ENCODE results near the gene ITPKB.

The ITPKB gene

DNA sequence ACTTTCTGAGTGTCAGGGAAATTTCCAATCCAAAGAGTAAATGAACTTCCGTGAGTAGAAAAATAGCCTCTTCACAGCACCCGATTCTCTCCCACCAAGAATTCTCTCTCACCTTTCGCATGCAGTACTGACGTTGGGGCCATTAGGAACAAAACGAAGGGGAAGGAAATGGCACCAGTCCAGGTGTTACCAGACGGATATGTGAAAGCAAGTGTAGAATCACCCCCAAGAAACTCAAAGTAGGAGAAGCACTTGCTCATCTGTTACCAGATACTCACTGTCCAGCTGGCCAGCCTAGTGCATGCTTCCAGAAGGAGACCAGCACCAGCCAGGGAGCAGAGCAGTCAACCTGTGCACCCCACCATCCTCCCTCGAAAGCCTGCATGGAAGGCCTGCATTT lies 55.1 kb downstream of the ITPKB start:
- Histone ChIP-seq H3K79me1 (ENCODE audit: low read depth, low read length) (peaks cover 2% of the 10 kb centered on the region), H3K14ac (ENCODE audit: low read length) (no peak overlapping the region), H2BK12ac (ENCODE audit: low read length) (no peak overlapping the region), H3K4ac (ENCODE audit: low read length) (no peak overlapping the region), H3K27ac (replicated peaks; ENCODE audit: low read length) (no peak overlapping the region), H3K9ac (ENCODE audit: low read depth, low read length, poor library complexity) (no peak overlapping the region), H2BK5ac (ENCODE audit: low read length) (no peak overlapping the region), H3K4me1 (ENCODE audit: control insufficient read depth in 2 of 2, insufficient read depth in 1 of 2, low read depth in 1 of 2, low read length in 2 of 2) (peaks cover 19 to 30% of the 10 kb centered on the region in 2 donors), H3K27me3 (ENCODE audit: control insufficient read depth in 3 of 3, insufficient read depth in 3 of 3, low read depth in 1 of 3, low read length in 3 of 3) (no peaks in the 10 kb centered on the region), H3K23ac (ENCODE audit: low read depth, low read length, poor library complexity) (no peak overlapping the region), H4K91ac (ENCODE audit: low read depth, low read length, poor library complexity) (no peak overlapping the region), H2BK120ac (ENCODE audit: low read depth, low read length) (no peak overlapping the region), H3K18ac (ENCODE audit: low read length) (no peak overlapping the region), H2AK5ac (ENCODE audit: low read depth, low read length) (no peak overlapping the region), H3K9me3 (replicated peaks in 1 of 2; ENCODE audit: control insufficient read depth in 2 of 2, insufficient read depth in 1 of 2, low read depth in 1 of 2, low read length in 2 of 2) (no peaks in the 10 kb centered on the region), H2BK15ac (ENCODE audit: low read length) (no peak overlapping the region), H3K4me3 (ENCODE audit: low read length in 2 of 2) (no peak overlapping the region), H4K8ac (ENCODE audit: low read depth, low read length) (no peak overlapping the region), H2AFZ (ENCODE audit: low read length) (no peak overlapping the region), H3K36me3 (replicated peaks in 1 of 2; ENCODE audit: control insufficient read depth in 2 of 2, insufficient read depth in 2 of 2, low read length in 2 of 2) (no peaks in the 10 kb centered on the region), H3K4me2 (ENCODE audit: insufficient read depth, low read length, poor library complexity, severe bottlenecking) (no peak overlapping the region)
- no CpG with 5 or more reads among the region's 7 CpGs for WGBS, 2 donors (ENCODE audit: extremely low coverage in 2 of 2, insufficient read length in 2 of 2, insufficient replicate concordance in 1 of 2)
- DNase-seq (ENCODE audit: low spot score): no peak

DNA sequence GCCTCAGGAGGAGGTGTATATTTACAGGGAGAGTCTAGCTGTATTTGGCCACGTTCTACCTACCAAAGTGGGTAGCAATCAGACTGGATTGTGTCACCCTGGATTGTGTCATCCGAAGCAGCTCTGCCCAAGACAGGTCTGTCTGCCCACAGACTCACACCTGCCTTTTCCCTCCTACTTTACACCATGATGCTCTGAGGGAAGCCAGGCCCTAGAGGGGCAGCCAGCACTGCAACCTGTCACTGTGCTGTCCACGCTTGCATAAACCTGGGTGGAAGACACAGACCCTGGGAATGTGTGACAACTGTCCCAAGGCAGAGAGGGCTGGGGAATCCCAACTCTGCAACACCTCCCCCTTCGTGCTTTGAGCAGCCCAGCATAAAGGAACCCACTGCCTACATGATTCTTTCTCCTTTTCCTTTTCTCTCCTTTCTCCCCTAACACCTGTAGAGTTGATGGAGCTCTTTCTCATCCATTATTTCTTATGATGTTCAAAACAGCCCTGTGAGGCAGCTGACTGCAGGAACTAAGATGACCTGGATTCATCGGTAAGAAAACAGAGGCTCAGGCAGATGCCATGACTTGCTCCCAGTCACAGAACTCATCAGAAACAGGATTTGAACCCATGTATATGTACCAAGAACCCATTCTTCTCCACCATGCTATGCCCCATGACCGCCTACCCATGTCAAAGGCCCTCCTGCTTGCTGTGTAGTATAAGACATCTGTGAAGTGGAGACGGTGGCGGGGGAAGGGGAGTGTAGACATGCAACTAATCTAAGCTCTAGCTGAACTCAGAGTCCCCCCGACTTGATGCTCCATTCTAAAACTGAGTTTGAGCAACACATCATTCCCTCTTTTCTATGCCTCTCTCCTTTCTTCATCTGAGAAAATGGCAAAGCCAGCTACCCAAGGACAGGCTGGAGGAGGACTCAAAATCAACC lies 55.9 kb downstream of the ITPKB start:
- H3K18ac ChIP-seq (ENCODE audit: low read length): peak overlapping the region; percentile 29
- H3K14ac ChIP-seq (ENCODE audit: low read length): no peak overlapping the region
- H3K9me3 ChIP-seq (replicated peaks in 1 of 2; ENCODE audit: control insufficient read depth in 2 of 2, insufficient read depth in 1 of 2, low read depth in 1 of 2, low read length in 2 of 2): no peaks in the 10 kb centered on the region
- no peak overlapping the region for H3K23ac ChIP-seq (ENCODE audit: low read depth, low read length, poor library complexity)
- no peak overlapping the region for H3K4me3 ChIP-seq (ENCODE audit: low read length in 2 of 2)
- H3K27ac ChIP-seq (replicated peaks; ENCODE audit: low read length): no peak overlapping the region
- peaks cover 16 to 35% of the 10 kb centered on the region in 2 donors for H3K4me1 ChIP-seq (ENCODE audit: control insufficient read depth in 2 of 2, insufficient read depth in 1 of 2, low read depth in 1 of 2, low read length in 2 of 2)
- no peaks in the 10 kb centered on the region for H3K27me3 ChIP-seq (ENCODE audit: control insufficient read depth in 3 of 3, insufficient read depth in 3 of 3, low read depth in 1 of 3, low read length in 3 of 3)
- H2BK15ac ChIP-seq (ENCODE audit: low read length): no peak overlapping the region
- no peak overlapping the region for H4K8ac ChIP-seq (ENCODE audit: low read depth, low read length)
- H4K91ac ChIP-seq (ENCODE audit: low read depth, low read length, poor library complexity): no peak overlapping the region
- H3K9ac ChIP-seq (ENCODE audit: low read depth, low read length, poor library complexity): no peak overlapping the region
- no peak overlapping the region for H2BK120ac ChIP-seq (ENCODE audit: low read depth, low read length)
- no peak overlapping the region for H2BK12ac ChIP-seq (ENCODE audit: low read length)
- DNase-seq (ENCODE audit: low spot score): no peak
- no CpG with 5 or more reads among the region's 9 CpGs for WGBS, 2 donors (ENCODE audit: extremely low coverage in 2 of 2, insufficient read length in 2 of 2, insufficient replicate concordance in 1 of 2)
- no peak overlapping the region for H2BK5ac ChIP-seq (ENCODE audit: low read length)
- H3K4me2 ChIP-seq (ENCODE audit: insufficient read depth, low read length, poor library complexity, severe bottlenecking): no peak overlapping the region
- H3K4ac ChIP-seq (ENCODE audit: low read length): no peak overlapping the region
- H3K79me1 ChIP-seq (ENCODE audit: low read depth, low read length): peaks cover 2% of the 10 kb centered on the region
- H2AFZ ChIP-seq (ENCODE audit: low read length): no peak overlapping the region
- H2AK5ac ChIP-seq (ENCODE audit: low read depth, low read length): peak overlapping the region; percentile 22
- H3K36me3 ChIP-seq (replicated peaks in 1 of 2; ENCODE audit: control insufficient read depth in 2 of 2, insufficient read depth in 2 of 2, low read length in 2 of 2): no peaks in the 10 kb centered on the region

DNA sequence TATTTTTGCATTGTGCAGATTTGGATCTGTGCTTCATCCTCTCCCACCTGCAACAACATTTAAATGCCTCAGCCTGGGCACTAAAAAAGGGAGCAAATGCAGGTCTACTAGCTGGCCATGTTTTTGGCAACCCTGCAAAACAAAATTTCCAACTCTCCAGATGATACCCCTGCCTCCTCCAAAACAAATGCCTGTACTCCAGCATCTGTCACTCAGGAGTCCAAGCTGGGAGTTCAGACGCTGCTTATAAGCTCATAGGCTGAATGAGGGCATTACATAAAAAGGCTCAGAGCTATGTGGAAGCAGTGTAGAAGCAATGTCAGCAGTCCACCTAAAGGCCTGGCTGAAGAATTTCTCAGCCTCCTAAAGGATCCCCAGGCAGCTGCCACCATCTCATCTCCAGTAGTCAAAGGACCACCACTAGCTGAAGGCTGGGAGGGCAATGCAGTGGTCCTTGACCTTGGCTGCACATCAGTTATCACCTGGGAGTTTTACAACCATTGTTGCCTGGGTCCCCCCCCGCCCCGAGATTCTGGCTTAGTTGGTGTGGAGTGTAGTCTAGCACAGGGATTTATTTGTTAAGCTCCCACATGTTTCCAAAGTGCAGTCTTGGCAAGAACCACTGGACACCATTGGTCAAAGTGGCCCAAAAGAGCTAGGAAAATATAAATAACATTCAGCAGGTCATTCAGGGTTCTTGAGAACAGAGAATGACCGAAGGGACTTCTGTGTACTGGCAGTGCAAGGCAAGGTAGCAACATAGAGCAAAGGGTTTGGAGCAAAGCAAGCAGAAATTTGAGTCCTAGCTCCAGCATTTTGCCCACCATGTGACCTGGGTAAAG lies 57.2 kb downstream of the ITPKB start:
- Histone ChIP-seq H4K8ac (ENCODE audit: low read depth, low read length) (no peak overlapping the region), H3K9ac (ENCODE audit: low read depth, low read length, poor library complexity) (no peak overlapping the region), H3K23ac (ENCODE audit: low read depth, low read length, poor library complexity) (no peak overlapping the region), H2BK120ac (ENCODE audit: low read depth, low read length) (no peak overlapping the region), H2AK5ac (ENCODE audit: low read depth, low read length) (no peak overlapping the region), H2BK5ac (ENCODE audit: low read length) (no peak overlapping the region), H3K4me1 (ENCODE audit: control insufficient read depth in 2 of 2, insufficient read depth in 1 of 2, low read depth in 1 of 2, low read length in 2 of 2) (peaks cover 18 to 44% of the 10 kb centered on the region in 2 donors), H2AFZ (ENCODE audit: low read length) (no peak overlapping the region), H3K18ac (ENCODE audit: low read length) (no peak overlapping the region), H2BK15ac (ENCODE audit: low read length) (no peak overlapping the region), H3K4ac (ENCODE audit: low read length) (no peak overlapping the region), H3K27me3 (ENCODE audit: control insufficient read depth in 3 of 3, insufficient read depth in 3 of 3, low read depth in 1 of 3, low read length in 3 of 3) (no peaks in the 10 kb centered on the region), H3K79me1 (ENCODE audit: low read depth, low read length) (peaks cover 2% of the 10 kb centered on the region), H3K4me3 (ENCODE audit: low read length in 2 of 2) (no peak overlapping the region), H4K91ac (ENCODE audit: low read depth, low read length, poor library complexity) (no peak overlapping the region), H3K27ac (replicated peaks; ENCODE audit: low read length) (no peak overlapping the region), H3K4me2 (ENCODE audit: insufficient read depth, low read length, poor library complexity, severe bottlenecking) (no peak overlapping the region), H3K9me3 (replicated peaks in 1 of 2; ENCODE audit: control insufficient read depth in 2 of 2, insufficient read depth in 1 of 2, low read depth in 1 of 2, low read length in 2 of 2) (no peaks in the 10 kb centered on the region), H3K14ac (ENCODE audit: low read length) (no peak overlapping the region), H2BK12ac (ENCODE audit: low read length) (no peak overlapping the region), H3K36me3 (replicated peaks in 1 of 2; ENCODE audit: control insufficient read depth in 2 of 2, insufficient read depth in 2 of 2, low read length in 2 of 2) (no peaks in the 10 kb centered on the region)
- no peak for DNase-seq (ENCODE audit: low spot score)
- WGBS, 2 donors (ENCODE audit: extremely low coverage in 2 of 2, insufficient read length in 2 of 2, insufficient replicate concordance in 1 of 2): no CpG with 5 or more reads among the region's 4 CpGs

DNA sequence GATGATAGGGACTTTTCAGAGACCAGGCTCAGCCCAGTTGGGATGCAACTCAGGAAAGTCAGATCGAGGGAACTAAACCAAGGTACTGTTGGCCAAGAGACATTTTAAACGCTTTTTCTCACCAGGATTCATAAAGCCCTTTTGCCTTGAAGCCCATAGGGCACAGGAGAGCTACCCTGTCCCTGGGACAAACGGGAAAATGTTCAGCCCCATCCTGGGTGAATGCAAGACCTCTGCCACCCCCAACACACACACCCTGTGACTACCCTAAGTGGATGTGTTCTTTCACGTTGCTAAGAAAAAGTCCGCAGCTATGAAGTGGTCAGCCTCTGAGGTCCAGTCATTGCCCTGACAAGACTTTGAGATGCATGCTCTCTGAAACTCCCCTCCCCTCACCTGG lies 58.4 kb downstream of the ITPKB start:
- no peak overlapping the region for H2AK5ac ChIP-seq (ENCODE audit: low read depth, low read length)
- DNase-seq (ENCODE audit: low spot score): no peak
- H3K4me1 ChIP-seq (ENCODE audit: control insufficient read depth in 2 of 2, insufficient read depth in 1 of 2, low read depth in 1 of 2, low read length in 2 of 2): peaks cover 18 to 43% of the 10 kb centered on the region in 2 donors
- peak overlapping the region; percentile 21 for H3K4me2 ChIP-seq (ENCODE audit: insufficient read depth, low read length, poor library complexity, severe bottlenecking)
- H3K4ac ChIP-seq (ENCODE audit: low read length): no peak overlapping the region
- no CpG with 5 or more reads among the region's 5 CpGs for WGBS, 2 donors (ENCODE audit: extremely low coverage in 2 of 2, insufficient read length in 2 of 2, insufficient replicate concordance in 1 of 2)
- H3K27me3 ChIP-seq (ENCODE audit: control insufficient read depth in 3 of 3, insufficient read depth in 3 of 3, low read depth in 1 of 3, low read length in 3 of 3): no peaks in the 10 kb centered on the region
- H2BK12ac ChIP-seq (ENCODE audit: low read length): no peak overlapping the region
- H3K23ac ChIP-seq (ENCODE audit: low read depth, low read length, poor library complexity): no peak overlapping the region
- H2BK5ac ChIP-seq (ENCODE audit: low read length): no peak overlapping the region
- no peaks in the 10 kb centered on the region for H3K36me3 ChIP-seq (replicated peaks in 1 of 2; ENCODE audit: control insufficient read depth in 2 of 2, insufficient read depth in 2 of 2, low read length in 2 of 2)
- H3K9me3 ChIP-seq (replicated peaks in 1 of 2; ENCODE audit: control insufficient read depth in 2 of 2, insufficient read depth in 1 of 2, low read depth in 1 of 2, low read length in 2 of 2): no peaks in the 10 kb centered on the region
- peak overlapping the region; percentile 80 for H2AFZ ChIP-seq (ENCODE audit: low read length)
- peaks cover 2% of the 10 kb centered on the region for H3K79me1 ChIP-seq (ENCODE audit: low read depth, low read length)
- peak overlapping the region; percentile 60 for H3K27ac ChIP-seq (replicated peaks; ENCODE audit: low read length)
- H2BK15ac ChIP-seq (ENCODE audit: low read length): peak overlapping the region; percentile 1
- H3K18ac ChIP-seq (ENCODE audit: low read length): peak overlapping the region; percentile 3
- H3K9ac ChIP-seq (ENCODE audit: low read depth, low read length, poor library complexity): no peak overlapping the region
- H4K8ac ChIP-seq (ENCODE audit: low read depth, low read length): no peak overlapping the region
- no peak overlapping the region for H3K4me3 ChIP-seq (ENCODE audit: low read length in 2 of 2)
- H2BK120ac ChIP-seq (ENCODE audit: low read depth, low read length): no peak overlapping the region
- no peak overlapping the region for H4K91ac ChIP-seq (ENCODE audit: low read depth, low read length, poor library complexity)
- H3K14ac ChIP-seq (ENCODE audit: low read length): no peak overlapping the region
